ENCODE data around the gene MUCL3.
"Not testable (repeated sequence)": the region's sequence is repeated elsewhere in the genome, so short reads cannot be mapped to it uniquely, and the experiment has no call there.

The MUCL3 gene

GRCh38 chr6:30926644-30927043, 14.1 kb upstream of the MUCL3 start:
- peaks cover 51% of the 10 kb centered on the region for H3K36me3 Mint-ChIP-seq (ENCODE audit: low read depth)
- no peak for DNase-seq
- peaks cover 5% of the 10 kb centered on the region for H3K4me1 Mint-ChIP-seq
- no peak overlapping the region for H3K27ac Mint-ChIP-seq
- TF ChIP-seq CTCF (IDR thresholded peaks at IDR 0.05), result no peak
- no peak overlapping the region for H3K4me3 Mint-ChIP-seq
- H3K9me3 Mint-ChIP-seq, result peaks cover 16% of the 10 kb centered on the region
- H3K27me3 Mint-ChIP-seq (ENCODE audit: low read depth, poor library complexity), result no peaks in the 10 kb centered on the region

- peaks cover 16% of the 10 kb centered on the region for H3K9me3 Mint-ChIP-seq
- not testable (repeated sequence) for H3K4me3 Mint-ChIP-seq; DNase-seq; H3K4me1 Mint-ChIP-seq; H3K27ac Mint-ChIP-seq; H3K27me3 Mint-ChIP-seq (ENCODE audit: low read depth, poor library complexity)
- peaks cover 49% of the 10 kb centered on the region for H3K36me3 Mint-ChIP-seq (ENCODE audit: low read depth)
Observed at GRCh38 chr6:30927080-30927479, 13.7 kb upstream of the MUCL3 start.

GRCh38 chr6:30928677-30929076, 12.1 kb upstream of the MUCL3 start:
- Mint-ChIP-seq H3K27me3 (ENCODE audit: low read depth, poor library complexity) (peaks cover 3% of the 10 kb centered on the region), H3K27ac (no peak overlapping the region), H3K9me3 (peaks cover 16% of the 10 kb centered on the region), H3K4me3 (no peak overlapping the region), H3K36me3 (ENCODE audit: low read depth) (peaks cover 34% of the 10 kb centered on the region), H3K4me1 (peaks cover 5% of the 10 kb centered on the region)
- no peak for TF ChIP-seq CTCF (IDR thresholded peaks at IDR 0.05)
- DNase-seq, result no peak

- peaks cover 16% of the 10 kb centered on the region for H3K9me3 Mint-ChIP-seq
- no peak for TF ChIP-seq CTCF (IDR thresholded peaks at IDR 0.05)
- no peak overlapping the region for H3K4me3 Mint-ChIP-seq
- no peaks in the 10 kb centered on the region for H3K4me1 Mint-ChIP-seq
- peaks cover 34% of the 10 kb centered on the region for H3K36me3 Mint-ChIP-seq (ENCODE audit: low read depth)
- H3K27ac Mint-ChIP-seq, result no peak overlapping the region
- H3K27me3 Mint-ChIP-seq (ENCODE audit: low read depth, poor library complexity), result peaks cover 3% of the 10 kb centered on the region
- no peak for DNase-seq
Observed at GRCh38 chr6:30930506-30930905, 10.3 kb upstream of the MUCL3 start.

GRCh38 chr6:30931272-30931671, 9.5 kb upstream of the MUCL3 start:
- Mint-ChIP-seq H3K4me1 (peaks cover under 1% of the 10 kb centered on the region), H3K27me3 (ENCODE audit: low read depth, poor library complexity) (peaks cover 3% of the 10 kb centered on the region), H3K36me3 (ENCODE audit: low read depth) (peaks cover 32% of the 10 kb centered on the region), H3K4me3 (no peak overlapping the region), H3K27ac (no peak overlapping the region), H3K9me3 (peaks cover 16% of the 10 kb centered on the region)
- TF ChIP-seq CTCF (IDR thresholded peaks at IDR 0.05), result no peak
- DNase-seq, result no peak

GRCh38 chr6:30931969-30932645, 8.7 kb upstream of the MUCL3 start, which contains the start of gene SFTA2:
TSS of gene SFTA2 (minus strand) at chr6:30932170. CDS start at chr6:30932096, 74 bp downstream.
- TF ChIP-seq CTCF (IDR thresholded peaks at IDR 0.05), result no peak
- peaks cover 16% of the 10 kb centered on the region for H3K9me3 Mint-ChIP-seq
- H3K36me3 Mint-ChIP-seq (ENCODE audit: low read depth), result peaks cover 24% of the 10 kb centered on the region
- peaks cover 9% of the 10 kb centered on the region for H3K4me1 Mint-ChIP-seq
- peaks cover 3% of the 10 kb centered on the region for H3K27me3 Mint-ChIP-seq (ENCODE audit: low read depth, poor library complexity)
- no peak within 1 kb of the TSS for H3K4me3 Mint-ChIP-seq
- no peak within 1 kb of the TSS for H3K27ac Mint-ChIP-seq
- DNase-seq, result no peak

All from nephron progenitor cell (in vitro differentiated cells).